ENCODE data around the gene WDR31. TPM values are rescaled to one million over a fixed set of nuclear protein-coding genes. Genes with fewer than 3 reads are reported as not detected.
A peak's percentile ranks its signal among the peaks of the same experiment; 100 is the strongest.

Gene WDR31
- total RNA-seq, 1 experiment from 2014 or later, result 0.77 TPM

DNA sequence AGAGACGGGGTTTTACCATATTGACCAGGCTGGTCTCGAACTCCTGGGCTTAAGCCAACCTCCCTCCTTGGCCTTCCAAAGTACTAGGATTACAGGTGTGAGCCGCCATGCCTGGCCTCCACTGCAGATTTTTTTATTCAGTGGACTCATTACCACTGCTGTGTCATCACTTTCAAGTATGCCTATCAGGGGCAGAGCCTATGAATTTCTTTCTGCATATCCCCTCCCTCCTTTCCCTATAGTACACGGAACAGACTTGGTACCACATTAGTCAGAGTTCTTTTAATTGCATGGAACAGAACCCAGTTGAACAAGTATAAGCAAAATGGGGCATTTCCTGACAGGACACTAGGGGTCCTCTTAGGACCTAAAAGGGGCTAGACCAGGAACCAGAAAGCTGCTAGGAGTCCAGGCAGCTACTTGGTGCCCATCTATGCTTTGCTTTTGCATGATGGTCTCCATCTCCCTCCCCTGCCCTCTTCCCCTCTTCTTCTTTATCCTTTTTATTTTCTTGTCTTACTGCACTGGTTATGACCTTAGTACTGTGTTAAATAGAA is 15.0 kb upstream of the WDR31 start:
- peaks cover 4% of the 10 kb centered on the region; the same call in 1 of the 2 replicates for H3K4me1 ChIP-seq
- no peak overlapping the region for H3K27ac ChIP-seq
- DNase-seq, result peak in 1 of 2 experiments; percentile 44
- H3K9me3 ChIP-seq (replicated peaks), result no peaks in the 10 kb centered on the region
- peaks cover 7% of the 10 kb centered on the region; the same call in 1 of the 2 replicates for H3K27me3 ChIP-seq
- H3K36me3 ChIP-seq, result no peaks in the 10 kb centered on the region
- H3K4me3 ChIP-seq, result no peak overlapping the region

GRCh38 chr9:113352411-113352810 is 12.3 kb upstream of the WDR31 start:
- no peaks in the 10 kb centered on the region for H3K36me3 ChIP-seq
- H3K27ac ChIP-seq, result no peak overlapping the region
- no peak for DNase-seq
- no peaks in the 10 kb centered on the region; the same call in 1 of the 2 replicates for H3K4me1 ChIP-seq
- no peaks in the 10 kb centered on the region for H3K9me3 ChIP-seq (replicated peaks)
- H3K4me3 ChIP-seq, result no peak overlapping the region
- H3K27me3 ChIP-seq, result peaks cover 10% of the 10 kb centered on the region; the same call in 1 of the 2 replicates

GRCh38 chr9:113352006-113352405 is 11.9 kb upstream of the WDR31 start:
- peaks cover 3% of the 10 kb centered on the region; the same call in 1 of the 2 replicates for H3K4me1 ChIP-seq
- no peaks in the 10 kb centered on the region for H3K36me3 ChIP-seq
- no peaks in the 10 kb centered on the region for H3K9me3 ChIP-seq (replicated peaks)
- no peak for DNase-seq
- no peak overlapping the region for H3K4me3 ChIP-seq
- H3K27ac ChIP-seq, result no peak overlapping the region
- peaks cover 10% of the 10 kb centered on the region; the same call in 1 of the 2 replicates for H3K27me3 ChIP-seq

DNA sequence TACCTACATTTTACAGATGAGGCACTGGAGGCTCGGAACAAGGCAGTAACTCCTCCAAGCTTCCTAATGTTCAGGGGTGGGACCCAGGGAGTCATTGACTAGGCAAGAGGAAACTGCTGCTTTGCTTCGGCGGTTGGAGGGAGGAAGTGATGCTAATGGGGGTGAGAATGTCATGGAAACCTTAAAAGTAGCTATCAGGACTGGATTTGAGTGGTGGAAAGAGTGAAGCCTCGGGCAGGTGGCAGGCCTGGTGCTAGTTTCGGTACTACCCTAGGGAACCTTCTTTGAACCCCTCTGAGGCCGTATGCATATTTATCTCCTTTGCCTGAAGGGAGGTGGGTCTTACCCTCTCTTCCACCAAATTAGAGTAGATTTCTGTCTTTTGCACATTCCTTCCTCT is 10.9 kb upstream of the WDR31 start:
- Histone ChIP-seq H3K4me1 (peaks cover 10% of the 10 kb centered on the region), H3K9me3 (replicated peaks) (no peaks in the 10 kb centered on the region), H3K36me3 (no peaks in the 10 kb centered on the region), H3K4me3 (no peak overlapping the region), H3K27ac (no peak overlapping the region), H3K27me3 (peaks cover 10% of the 10 kb centered on the region; the same call in 1 of the 2 replicates)
- DNase-seq, result no peak

GRCh38 chr9:113350107-113350661 is 10.1 kb upstream of the WDR31 start:
- peaks cover 10% of the 10 kb centered on the region for H3K4me1 ChIP-seq
- H3K27me3 ChIP-seq, result peaks cover 10% of the 10 kb centered on the region; the same call in 1 of the 2 replicates
- H3K4me3 ChIP-seq, result no peak overlapping the region
- H3K9me3 ChIP-seq (replicated peaks), result no peaks in the 10 kb centered on the region
- no peak overlapping the region for H3K27ac ChIP-seq
- DNase-seq, result peak in 1 of 2 experiments; percentile 17
- no peaks in the 10 kb centered on the region for H3K36me3 ChIP-seq

- Histone ChIP-seq H3K27ac (no peak within 1 kb of the TSS), H3K27me3 (peaks cover 10% of the 10 kb centered on the region; the same call in 1 of the 2 replicates), H3K9me3 (replicated peaks) (no peaks in the 10 kb centered on the region), H3K4me1 (peaks cover 10% of the 10 kb centered on the region), H3K36me3 (no peaks in the 10 kb centered on the region), H3K4me3 (no peak within 1 kb of the TSS)
- no peak for DNase-seq
Observed at GRCh38 chr9:113349445-113350094, 9.5 kb upstream of the WDR31 start, which contains the start of gene BSPRY. BSPRY (plus strand) TSS chr9:113349541; CDS start chr9:113349580, 39 bp downstream.

- H3K9me3 ChIP-seq (replicated peaks), result no peaks in the 10 kb centered on the region
- H3K4me1 ChIP-seq, result peaks cover 10% of the 10 kb centered on the region
- peaks cover 7% of the 10 kb centered on the region; the same call in 1 of the 2 replicates for H3K27me3 ChIP-seq
- H3K36me3 ChIP-seq, result no peaks in the 10 kb centered on the region
- H3K27ac ChIP-seq, result no peak overlapping the region
- no peak overlapping the region for H3K4me3 ChIP-seq
- peak in 1 of 2 experiments; percentile 13 for DNase-seq
Observed at GRCh38 chr9:113349066-113349444, 9.0 kb upstream of the WDR31 start.

DNA sequence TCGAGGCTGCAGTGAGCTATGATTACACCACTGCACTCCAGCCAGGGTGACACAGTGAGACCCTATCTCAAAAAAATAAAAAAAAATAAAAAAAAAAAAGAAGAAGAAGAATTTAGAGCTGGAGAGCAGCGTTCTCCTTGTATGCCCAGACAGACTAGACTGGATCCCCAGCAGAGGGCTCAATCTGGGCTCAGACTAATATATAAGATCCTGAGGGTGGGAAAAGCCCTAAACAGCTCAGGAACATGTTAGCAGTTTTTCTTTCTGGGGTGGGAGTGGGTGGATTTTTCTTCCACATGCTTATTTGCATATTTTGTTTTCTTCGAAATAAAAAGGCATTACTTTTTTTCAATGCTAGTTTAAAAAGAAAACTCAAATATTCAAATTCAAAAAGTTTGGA is 8.4 kb upstream of the WDR31 start:
- Histone ChIP-seq H3K4me3 (no peak overlapping the region), H3K9me3 (replicated peaks) (no peaks in the 10 kb centered on the region), H3K27me3 (peaks cover 7% of the 10 kb centered on the region; the same call in 1 of the 2 replicates), H3K36me3 (no peaks in the 10 kb centered on the region), H3K4me1 (peaks cover 13% of the 10 kb centered on the region), H3K27ac (no peak overlapping the region)
- DNase-seq, result no peak

GRCh38 chr9:113345671-113346070 is 5.6 kb upstream of the WDR31 start:
- Histone ChIP-seq H3K4me3 (no peak overlapping the region), H3K9me3 (replicated peaks) (no peaks in the 10 kb centered on the region), H3K36me3 (no peaks in the 10 kb centered on the region), H3K27me3 (peaks cover 7% of the 10 kb centered on the region; the same call in 1 of the 2 replicates), H3K27ac (no peak overlapping the region), H3K4me1 (peaks cover 13% of the 10 kb centered on the region)
- DNase-seq, result no peak

GRCh38 chr9:113345190-113345589 is 5.1 kb upstream of the WDR31 start:
- 0 out of 2 replicates have a peak, but pooled peaks cover 4% of the 10 kb centered on the region for H3K27me3 ChIP-seq
- DNase-seq, result peak in 1 of 2 experiments; percentile 32
- H3K27ac ChIP-seq, result no peak overlapping the region
- H3K4me1 ChIP-seq, result peaks cover 13% of the 10 kb centered on the region
- no peaks in the 10 kb centered on the region for H3K9me3 ChIP-seq (replicated peaks)
- H3K36me3 ChIP-seq, result no peaks in the 10 kb centered on the region
- no peak overlapping the region for H3K4me3 ChIP-seq

DNA sequence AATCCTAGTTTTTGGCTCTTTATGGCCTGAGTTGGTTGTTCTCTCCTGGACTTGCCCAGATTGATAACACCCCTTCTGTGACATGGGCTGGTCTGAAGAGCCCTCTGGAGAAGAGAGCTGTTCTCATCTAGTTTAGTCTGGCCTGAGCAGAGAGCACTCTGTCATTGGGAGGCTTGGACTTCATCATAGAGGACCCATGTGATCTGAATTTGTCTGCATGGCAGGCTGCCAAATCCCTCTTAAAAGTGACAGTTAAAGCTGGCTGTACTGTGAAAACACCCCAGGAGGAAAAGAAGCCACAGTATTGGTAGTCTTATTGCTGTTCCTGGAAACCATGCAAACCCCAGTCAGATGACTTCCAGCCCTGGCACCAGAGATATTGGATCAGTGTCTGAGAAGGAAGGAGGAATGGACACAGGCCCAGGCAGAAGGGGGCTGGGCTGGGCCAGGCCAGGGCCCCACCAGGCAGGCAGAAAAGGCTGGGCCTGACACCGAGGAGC is 3.7 kb upstream of the WDR31 start:
- peak; percentile 81 to 87 for DNase-seq
- no peak overlapping the region for H3K27ac ChIP-seq
- no peaks in the 10 kb centered on the region for H3K27me3 ChIP-seq
- no peak overlapping the region for H3K4me3 ChIP-seq
- peaks cover 13% of the 10 kb centered on the region for H3K4me1 ChIP-seq
- no peaks in the 10 kb centered on the region for H3K9me3 ChIP-seq (replicated peaks)
- H3K36me3 ChIP-seq, result no peaks in the 10 kb centered on the region

DNA sequence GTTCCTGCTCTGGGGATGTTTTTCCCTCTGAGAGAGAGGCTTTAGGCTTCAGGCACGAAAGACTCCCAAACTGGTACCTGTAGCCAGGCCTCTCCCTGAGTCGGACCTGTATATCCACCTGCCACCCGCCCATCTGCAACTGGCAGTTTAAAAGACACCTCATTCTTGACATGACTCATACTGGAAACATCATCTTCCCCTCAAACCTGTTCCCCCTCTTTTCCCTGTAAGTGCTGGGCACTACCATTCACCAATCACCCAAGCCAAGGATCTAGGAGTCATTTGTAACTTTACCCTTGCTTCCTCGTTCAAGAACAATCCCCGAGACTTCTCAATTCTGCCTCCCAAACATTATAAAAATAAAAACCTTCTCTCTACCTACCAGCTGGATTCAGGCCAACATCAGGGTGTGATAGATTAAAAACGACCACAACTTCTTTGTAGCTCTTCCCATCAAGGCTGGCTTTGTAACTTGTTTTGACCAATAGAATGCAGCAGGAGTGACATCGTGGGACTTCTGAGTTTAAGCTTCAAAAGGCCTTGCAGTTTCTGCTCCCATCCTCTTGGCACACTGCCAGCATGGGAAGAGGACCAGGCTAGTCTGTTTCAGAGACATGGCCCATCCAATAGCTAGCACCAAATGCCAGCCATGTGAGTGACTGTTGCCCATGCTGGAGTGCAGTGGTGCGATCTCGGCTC is 1.8 kb upstream of the WDR31 start:
- H3K27ac ChIP-seq, result no peak overlapping the region
- peaks cover 10% of the 10 kb centered on the region for H3K4me1 ChIP-seq
- DNase-seq, result peak; percentile 45 to 68
- no peaks in the 10 kb centered on the region for H3K9me3 ChIP-seq (replicated peaks)
- no peak overlapping the region for H3K4me3 ChIP-seq
- H3K27me3 ChIP-seq, result no peaks in the 10 kb centered on the region
- H3K36me3 ChIP-seq, result no peaks in the 10 kb centered on the region

DNA sequence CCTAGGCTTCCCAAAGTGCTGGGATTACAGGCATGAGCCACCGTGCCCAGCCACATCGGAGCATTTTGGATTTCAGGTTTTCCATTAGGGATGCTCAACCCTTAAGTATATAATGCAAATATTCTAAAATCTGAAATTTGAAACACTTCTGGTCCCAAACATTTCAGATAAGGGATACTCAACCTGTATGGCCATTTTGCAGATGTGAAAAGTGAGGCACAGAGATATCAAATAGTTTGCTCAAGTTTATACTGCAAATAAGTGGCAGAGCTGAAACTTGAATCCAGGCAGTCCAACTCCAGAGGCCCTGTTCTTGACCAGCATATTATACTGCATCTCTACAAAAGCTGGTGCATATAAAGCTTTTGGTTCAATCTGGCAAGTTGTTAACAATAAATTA is 2.4 kb downstream of the WDR31 start:
- no peaks in the 10 kb centered on the region; the same call in 1 of the 2 replicates for H3K4me1 ChIP-seq
- H3K4me3 ChIP-seq, result no peak overlapping the region
- no peaks in the 10 kb centered on the region for H3K36me3 ChIP-seq
- no peak for DNase-seq
- H3K27ac ChIP-seq, result no peak overlapping the region
- no peaks in the 10 kb centered on the region for H3K27me3 ChIP-seq
- no peaks in the 10 kb centered on the region for H3K9me3 ChIP-seq (replicated peaks)

DNA sequence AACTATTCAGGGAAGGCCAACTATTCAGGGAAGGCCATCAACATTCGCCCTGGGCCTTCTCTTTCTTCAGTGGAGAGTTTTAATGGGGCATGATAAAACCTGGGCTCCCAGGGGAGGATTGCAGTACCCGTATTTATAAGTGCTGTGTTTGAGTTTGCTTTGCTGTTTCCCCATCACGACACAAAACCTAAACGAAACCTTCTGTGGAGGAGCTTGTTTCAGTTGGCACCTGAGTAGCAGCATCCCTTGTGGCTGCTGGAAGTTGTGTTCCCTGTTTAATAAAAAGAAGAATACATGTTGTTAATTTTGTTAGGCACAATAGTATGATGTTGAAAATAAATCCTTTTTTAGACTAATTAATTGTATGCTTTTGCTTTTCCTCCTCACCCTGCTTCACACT is 8.3 kb downstream of the WDR31 start:
- Histone ChIP-seq H3K27ac (no peak overlapping the region), H3K36me3 (no peaks in the 10 kb centered on the region)
- no peak for DNase-seq

More for the DNA sequence above, 8.3 kb downstream of the WDR31 start:
- Histone ChIP-seq H3K27me3 (no peaks in the 10 kb centered on the region), H3K4me3 (no peak overlapping the region), H3K4me1 (no peaks in the 10 kb centered on the region; the same call in 1 of the 2 replicates), H3K9me3 (replicated peaks) (no peaks in the 10 kb centered on the region)
